Measurements from ENCODE around the gene XAF1.

The XAF1 gene

DNA sequence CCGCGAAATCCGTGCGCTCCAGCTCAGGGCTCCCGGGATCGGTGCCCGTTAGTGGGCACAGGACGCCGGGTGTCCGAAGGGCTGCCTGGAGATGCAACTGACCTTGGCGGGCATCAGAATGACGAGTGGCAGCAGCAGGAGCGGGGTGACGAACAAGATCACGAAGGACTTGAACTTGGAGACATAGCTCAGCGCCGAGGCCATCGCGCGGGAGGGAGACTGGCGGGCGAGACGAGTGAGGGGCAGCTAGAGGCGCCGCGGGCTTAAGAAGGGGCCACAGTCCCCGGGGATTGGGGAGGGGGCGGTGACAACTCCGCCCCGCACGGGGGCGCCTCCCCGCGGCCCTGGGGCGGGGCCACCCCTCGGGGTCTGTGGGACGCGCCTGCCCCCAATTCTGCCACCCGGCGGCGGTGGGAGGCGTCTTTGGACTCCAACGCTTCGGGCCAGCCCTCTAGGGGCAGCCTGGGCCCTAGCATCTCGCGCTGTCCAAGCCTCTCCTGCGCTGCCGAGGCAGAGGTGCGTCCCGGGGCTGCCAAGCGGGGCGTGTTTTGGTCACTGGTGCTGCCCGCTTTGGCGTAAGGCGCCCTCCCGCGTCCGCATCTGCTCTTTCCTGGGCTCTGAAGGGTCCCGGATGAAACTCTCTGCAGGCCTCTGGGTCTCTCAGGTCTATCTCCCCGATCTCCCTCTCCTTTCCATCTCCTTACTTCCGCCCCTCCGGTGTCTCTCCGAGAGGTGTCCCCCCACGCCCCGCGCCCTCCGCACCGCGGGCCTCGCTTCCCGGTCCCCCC, 42.5 kb upstream of the XAF1 start, which contains the start of gene SLC13A5:
Gene SLC13A5, minus strand, starts transcription at position 240 of the 788 bp plus-strand sequence. Its CDS starts 36 bp downstream, at position 204.
- no peaks in the 10 kb centered on the region for H3K27me3 ChIP-seq (ENCODE audit: low read length)
- no peak within 1 kb of the TSS for H3K27ac ChIP-seq (ENCODE audit: low read depth, low read length)
- H2AFZ ChIP-seq (ENCODE audit: low read depth, low read length, severe bottlenecking), result no peak within 1 kb of the TSS
- no peaks in the 10 kb centered on the region for H3K9me2 ChIP-seq (replicated peaks; ENCODE audit: insufficient read depth, low read length)
- H3K4me3 ChIP-seq (ENCODE audit: insufficient read depth, low read length, poor library complexity, severe bottlenecking), result no peak within 1 kb of the TSS
- no peaks in the 10 kb centered on the region for H3K36me3 ChIP-seq (ENCODE audit: low read length)
- H4K20me1 ChIP-seq (ENCODE audit: low read depth, low read length), result no peaks in the 10 kb centered on the region
- H3K9me3 ChIP-seq (ENCODE audit: insufficient read depth, low read length), result no peaks in the 10 kb centered on the region
- H3F3A ChIP-seq (ENCODE audit: insufficient read depth), result no peaks in the 10 kb centered on the region
- H3K79me2 ChIP-seq (ENCODE audit: insufficient read depth, low read length), result no peaks in the 10 kb centered on the region
- H3K9ac ChIP-seq (ENCODE audit: low read length), result no peak within 1 kb of the TSS
- TF ChIP-seq, protein P1, sequence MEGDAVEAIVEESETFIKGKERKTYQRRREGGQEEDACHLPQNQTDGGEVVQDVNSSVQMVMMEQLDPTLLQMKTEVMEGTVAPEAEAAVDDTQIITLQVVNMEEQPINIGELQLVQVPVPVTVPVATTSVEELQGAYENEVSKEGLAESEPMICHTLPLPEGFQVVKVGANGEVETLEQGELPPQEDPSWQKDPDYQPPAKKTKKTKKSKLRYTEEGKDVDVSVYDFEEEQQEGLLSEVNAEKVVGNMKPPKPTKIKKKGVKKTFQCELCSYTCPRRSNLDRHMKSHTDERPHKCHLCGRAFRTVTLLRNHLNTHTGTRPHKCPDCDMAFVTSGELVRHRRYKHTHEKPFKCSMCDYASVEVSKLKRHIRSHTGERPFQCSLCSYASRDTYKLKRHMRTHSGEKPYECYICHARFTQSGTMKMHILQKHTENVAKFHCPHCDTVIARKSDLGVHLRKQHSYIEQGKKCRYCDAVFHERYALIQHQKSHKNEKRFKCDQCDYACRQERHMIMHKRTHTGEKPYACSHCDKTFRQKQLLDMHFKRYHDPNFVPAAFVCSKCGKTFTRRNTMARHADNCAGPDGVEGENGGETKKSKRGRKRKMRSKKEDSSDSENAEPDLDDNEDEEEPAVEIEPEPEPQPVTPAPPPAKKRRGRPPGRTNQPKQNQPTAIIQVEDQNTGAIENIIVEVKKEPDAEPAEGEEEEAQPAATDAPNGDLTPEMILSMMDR (IDR thresholded peaks at IDR 0.05; ENCODE audit: insufficient read depth, low read length, poor library complexity, severe bottlenecking), result no peak
- H3K4me2 ChIP-seq (ENCODE audit: low read depth, low read length, poor library complexity, severe bottlenecking), result no peak within 1 kb of the TSS

DNA sequence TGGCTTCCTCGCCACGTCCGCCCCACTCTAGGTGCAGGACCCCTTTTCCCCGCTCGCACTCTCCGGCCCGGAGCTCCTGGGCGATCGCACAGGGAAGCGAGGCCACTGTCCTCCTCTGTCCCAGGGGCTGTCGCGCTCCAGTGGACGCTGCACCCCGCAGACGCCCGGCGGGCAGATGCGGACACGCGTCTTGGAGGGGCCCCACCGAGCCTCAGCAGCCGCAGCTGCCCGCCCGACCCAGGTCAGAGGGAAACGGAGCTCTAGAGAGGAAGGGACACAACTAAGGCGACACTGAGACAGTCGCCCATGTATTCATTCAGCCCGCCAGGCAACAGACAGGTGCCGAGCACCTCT, 42.0 kb upstream of the XAF1 start:
- Histone ChIP-seq H3K27me3 (ENCODE audit: low read length) (no peaks in the 10 kb centered on the region), H3K4me3 (ENCODE audit: insufficient read depth, low read length, poor library complexity, severe bottlenecking) (no peak overlapping the region), H3K9me3 (ENCODE audit: insufficient read depth, low read length) (no peaks in the 10 kb centered on the region), H3K79me2 (ENCODE audit: insufficient read depth, low read length) (no peaks in the 10 kb centered on the region), H3K9ac (ENCODE audit: low read length) (no peak overlapping the region), H3K36me3 (ENCODE audit: low read length) (no peaks in the 10 kb centered on the region), H2AFZ (ENCODE audit: low read depth, low read length, severe bottlenecking) (no peak overlapping the region), H3K27ac (ENCODE audit: low read depth, low read length) (no peak overlapping the region), H3F3A (ENCODE audit: insufficient read depth) (no peaks in the 10 kb centered on the region), H3K9me2 (replicated peaks; ENCODE audit: insufficient read depth, low read length) (no peaks in the 10 kb centered on the region), H3K4me2 (ENCODE audit: low read depth, low read length, poor library complexity, severe bottlenecking) (no peak overlapping the region), H4K20me1 (ENCODE audit: low read depth, low read length) (no peaks in the 10 kb centered on the region)
- TF ChIP-seq EZH2phosphoT487 (conservative IDR thresholded peaks at IDR 0.05; ENCODE audit: low read length), result no peak
- TF ChIP-seq, protein P1 (IDR thresholded peaks at IDR 0.05; ENCODE audit: insufficient read depth, low read length, poor library complexity, severe bottlenecking), result no peak

DNA sequence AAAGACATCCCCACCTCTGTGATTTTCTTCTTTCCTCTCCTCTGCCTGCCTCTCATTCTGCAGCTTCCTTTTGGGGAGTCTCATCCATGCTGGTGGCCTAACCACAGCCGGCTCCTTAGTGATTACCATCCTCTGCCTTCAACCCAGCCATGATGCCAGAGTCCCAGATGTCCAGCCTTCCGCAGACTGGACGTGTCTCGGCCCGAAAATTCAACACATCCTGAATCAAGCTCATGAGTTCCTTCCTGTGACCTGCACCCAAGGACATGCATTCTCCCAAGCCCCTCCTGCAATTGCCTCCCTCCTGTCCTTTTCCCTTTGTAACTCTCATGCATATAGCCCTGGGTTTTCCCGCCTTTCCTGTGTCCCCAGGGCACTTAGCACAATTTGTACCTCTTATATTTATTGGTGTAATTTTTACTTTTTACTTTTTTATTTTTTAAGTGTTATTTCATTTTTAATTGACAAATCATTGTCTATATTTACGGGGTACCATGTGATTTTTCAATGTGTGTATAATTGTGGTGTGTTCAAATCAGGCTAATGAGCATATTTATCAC, 41.5 kb upstream of the XAF1 start:
- H3F3A ChIP-seq (ENCODE audit: insufficient read depth), result no peaks in the 10 kb centered on the region
- no peak for TF ChIP-seq EZH2phosphoT487 (conservative IDR thresholded peaks at IDR 0.05; ENCODE audit: low read length)
- TF ChIP-seq, protein P1 (IDR thresholded peaks at IDR 0.05; ENCODE audit: insufficient read depth, low read length, poor library complexity, severe bottlenecking), result no peak
- no peak overlapping the region for H3K4me2 ChIP-seq (ENCODE audit: low read depth, low read length, poor library complexity, severe bottlenecking)
- no peak overlapping the region for H3K9ac ChIP-seq (ENCODE audit: low read length)
- no peaks in the 10 kb centered on the region for H3K79me2 ChIP-seq (ENCODE audit: insufficient read depth, low read length)
- no peaks in the 10 kb centered on the region for H3K9me3 ChIP-seq (ENCODE audit: insufficient read depth, low read length)
- no peak overlapping the region for H3K27ac ChIP-seq (ENCODE audit: low read depth, low read length)
- H3K27me3 ChIP-seq (ENCODE audit: low read length), result no peaks in the 10 kb centered on the region
- no peaks in the 10 kb centered on the region for H4K20me1 ChIP-seq (ENCODE audit: low read depth, low read length)
- H3K9me2 ChIP-seq (replicated peaks; ENCODE audit: insufficient read depth, low read length), result no peaks in the 10 kb centered on the region
- H3K36me3 ChIP-seq (ENCODE audit: low read length), result no peaks in the 10 kb centered on the region
- H3K4me3 ChIP-seq (ENCODE audit: insufficient read depth, low read length, poor library complexity, severe bottlenecking), result no peak overlapping the region
- no peak overlapping the region for H2AFZ ChIP-seq (ENCODE audit: low read depth, low read length, severe bottlenecking)

All from SU-DHL-6 (cell line).